HT1080 (cell line): ENCODE results near the gene HIP1. TPM values are rescaled to one million over a fixed set of nuclear protein-coding genes. Genes with fewer than 3 reads are reported as not detected.
"Not testable (repeated sequence)": the region's sequence is repeated elsewhere in the genome, so short reads cannot be mapped to it uniquely, and the experiment has no call there.

ENCODE experiments used
- DNase-seq: peaks from one replicate; pipeline ENCODE4 v3.0.0-alpha.2; 2015; ENCODE audit warnings: low read depth
- total RNA-seq: library from RNA; depleted of rRNA; stranded (reverse); fragments of >200 nt; shearing (Covaris generic); gene quantifications from 2 replicates; pipeline ENCODE4 v1.2.3, GENCODE V29; 2014

The HIP1 gene
- total RNA-seq, 1 experiment from 2014 or later, result 4.6 TPM

DNA sequence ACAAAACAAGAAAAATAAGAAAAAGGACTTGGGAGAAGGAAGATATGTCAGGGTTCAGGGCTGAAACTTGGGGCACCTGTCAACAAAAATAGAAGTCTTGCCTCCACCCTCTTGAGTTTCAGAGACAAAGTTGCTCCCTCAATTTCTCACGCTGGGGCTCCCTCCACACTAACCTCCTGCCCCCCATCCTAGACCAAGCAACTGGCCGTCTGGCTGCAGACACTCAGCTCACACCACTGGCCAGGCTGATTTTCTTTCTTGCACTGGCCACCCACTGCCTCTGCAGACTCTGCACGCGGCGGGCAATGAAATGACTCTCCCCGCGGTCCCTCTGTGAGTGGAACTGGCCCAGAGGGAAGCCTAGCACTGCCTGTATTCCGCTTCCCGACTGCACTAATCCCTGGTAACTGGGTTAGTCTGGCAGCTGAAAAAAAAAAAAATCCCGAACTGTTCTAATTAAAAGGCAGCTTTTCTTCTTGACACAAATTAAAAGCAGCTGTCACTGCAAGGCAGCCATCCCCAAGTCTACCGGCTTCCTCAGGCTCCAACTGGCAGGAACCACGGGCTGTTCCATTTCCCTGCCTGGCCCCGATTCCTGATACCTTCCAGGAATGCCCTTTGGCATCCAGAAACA lies 163.1 kb downstream of the HIP1 start:
- no peak for DNase-seq

- no peak for DNase-seq
Measured at GRCh38 chr7:75573477-75574019, 165.2 kb downstream of the HIP1 start.

GRCh38 chr7:75572814-75573213 lies 165.9 kb downstream of the HIP1 start:
- DNase-seq, result no peak

DNA sequence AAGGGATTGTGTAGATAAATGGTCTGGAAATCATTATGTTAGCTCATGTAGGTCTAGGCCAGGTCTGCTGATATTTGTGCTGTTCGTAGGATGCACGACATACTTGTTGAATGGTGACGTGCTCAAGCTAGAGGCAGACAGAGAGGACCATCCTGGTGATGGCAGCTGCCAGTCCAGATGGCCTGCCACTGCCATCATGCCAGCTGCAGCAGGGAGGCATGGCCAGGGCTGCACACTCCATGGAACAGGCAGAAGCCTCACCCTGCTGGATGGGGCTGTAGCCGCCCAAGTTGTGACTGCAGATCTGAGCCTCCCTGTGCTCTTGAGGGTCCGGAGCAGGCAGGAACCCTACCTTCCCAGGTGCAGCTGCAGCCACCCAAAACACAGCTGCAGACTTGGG lies 166.3 kb downstream of the HIP1 start:
- DNase-seq, result no peak

GRCh38 chr7:75571209-75571608 lies 167.5 kb downstream of the HIP1 start:
- DNase-seq, result no peak

GRCh38 chr7:75569629-75570282 lies 169.0 kb downstream of the HIP1 start:
- DNase-seq, result not testable (repeated sequence)

GRCh38 chr7:75567948-75568595 lies 170.7 kb downstream of the HIP1 start:
- DNase-seq, result no peak

- DNase-seq, result peak; percentile 93
Measured at GRCh38 chr7:75565132-75565837, 173.5 kb downstream of the HIP1 start.

DNA sequence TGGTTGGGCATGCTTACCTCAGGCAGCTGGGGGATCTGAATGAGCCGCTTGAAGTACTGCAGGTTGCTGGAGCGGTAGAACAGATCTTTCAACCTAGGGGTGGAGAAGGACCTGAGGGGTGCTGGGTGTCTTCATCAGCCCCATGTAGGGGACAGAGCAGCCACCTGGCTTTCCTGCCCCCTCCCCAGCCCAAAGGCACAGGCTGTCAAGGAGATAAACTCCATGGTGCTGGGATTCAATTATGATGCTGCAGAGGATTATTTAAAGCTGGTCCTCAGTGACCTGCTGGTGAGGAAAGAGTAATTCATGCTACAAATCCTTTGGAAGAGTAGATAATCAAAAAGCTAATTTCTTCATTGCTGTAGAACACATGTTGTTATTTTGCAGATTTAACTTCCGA lies 175.6 kb downstream of the HIP1 start:
- no peak for DNase-seq

DNA sequence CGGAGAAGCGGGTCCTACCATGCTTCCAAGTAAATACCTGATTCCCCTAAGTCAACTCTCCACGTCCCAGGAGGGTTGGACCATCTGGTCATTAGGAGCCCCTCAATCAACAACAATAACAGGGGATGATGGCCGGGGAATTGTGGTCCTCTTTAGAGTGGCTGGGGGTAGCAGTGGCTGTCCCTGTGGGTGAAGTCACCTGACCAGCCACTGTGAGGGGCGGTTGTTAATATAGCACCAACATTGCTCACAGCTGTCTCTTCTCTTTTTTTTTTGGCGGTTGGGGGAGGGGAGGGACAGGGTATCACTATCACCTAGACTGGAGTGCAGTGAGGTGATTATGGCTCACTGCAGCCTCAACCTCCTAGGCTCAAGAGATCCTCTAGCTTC lies 178.8 kb downstream of the HIP1 start:
- DNase-seq, result no peak

- DNase-seq, result no peak
Measured at GRCh38 chr7:75559355-75559975, 179.3 kb downstream of the HIP1 start.

DNA sequence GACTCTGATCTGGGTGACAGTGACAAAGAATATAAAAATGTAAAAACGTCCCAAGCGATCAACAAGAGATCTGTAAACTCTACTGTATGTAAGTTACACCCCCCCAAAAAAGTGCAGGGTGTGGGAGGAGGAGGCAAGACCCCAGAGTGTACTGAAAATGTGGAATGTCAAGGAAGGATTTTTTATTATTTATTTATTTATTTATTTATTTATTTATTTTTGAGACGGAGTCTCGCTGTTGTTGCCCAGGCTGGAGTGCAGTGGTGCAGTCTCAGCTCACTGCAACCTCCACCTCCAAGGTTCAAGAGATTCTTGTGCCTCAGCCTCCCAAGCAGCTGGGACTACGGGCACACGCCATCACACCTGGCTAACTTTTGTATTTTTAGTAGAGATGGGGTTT lies 181.9 kb downstream of the HIP1 start:
- DNase-seq, result not testable (repeated sequence)

DNA sequence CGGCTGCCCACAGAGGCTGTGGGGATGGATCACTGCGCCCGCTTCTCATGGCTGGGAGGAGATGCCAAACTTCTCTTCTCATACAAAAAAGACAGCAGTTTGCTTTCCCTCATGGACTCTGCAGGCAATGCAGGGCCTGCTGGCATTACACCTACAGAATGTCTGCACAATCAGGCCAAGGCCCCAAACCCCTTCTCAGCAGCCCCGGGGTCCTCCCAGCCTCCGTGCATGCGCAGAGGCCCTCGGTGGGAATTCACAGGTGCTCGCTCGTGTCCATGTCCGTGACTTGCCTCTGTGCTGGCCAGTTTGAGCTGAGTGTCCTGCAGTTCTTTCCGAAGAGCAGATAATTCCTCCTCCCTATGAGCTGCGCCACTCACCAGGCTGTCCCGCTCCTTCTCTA lies 183.0 kb downstream of the HIP1 start:
- DNase-seq, result no peak

DNA sequence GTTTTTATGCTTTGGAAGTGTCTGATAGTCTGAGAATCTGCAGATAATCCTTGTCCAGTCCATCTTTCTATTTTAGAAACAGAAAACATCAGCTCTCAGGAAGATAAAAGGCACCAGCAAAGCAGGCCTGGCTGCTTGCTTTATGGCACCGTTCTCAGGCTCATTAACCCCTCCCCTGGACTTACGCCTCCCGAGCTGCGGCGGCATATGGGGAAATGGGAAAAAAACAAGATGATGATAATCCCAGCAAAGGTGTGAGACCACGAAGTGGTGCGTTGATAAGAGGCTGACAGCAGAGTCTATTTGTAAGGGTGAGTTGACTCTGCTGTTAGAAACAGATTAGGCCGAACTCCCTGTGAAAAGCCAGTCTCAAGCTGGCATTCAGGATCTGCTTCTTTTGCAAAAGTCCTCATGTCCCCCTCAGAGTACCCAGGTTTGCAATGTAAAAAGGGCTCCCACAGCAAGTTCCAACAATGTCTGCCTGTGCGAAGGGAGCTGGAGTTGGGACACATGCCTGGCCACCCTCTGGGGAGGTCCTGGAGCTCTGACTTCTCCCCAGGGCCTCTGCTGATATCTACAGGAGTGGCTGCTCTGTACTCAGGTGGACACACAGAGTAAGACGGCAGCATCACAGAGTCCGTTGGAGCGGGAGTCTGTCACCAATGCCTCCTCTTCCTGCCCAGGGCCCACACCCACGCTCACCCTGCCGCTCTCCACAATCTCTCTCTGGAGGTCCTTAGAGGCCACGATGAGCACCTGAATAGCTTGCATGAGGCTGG lies 192.3 kb downstream of the HIP1 start:
- DNase-seq, result no peak

- no peak for DNase-seq
Measured at GRCh38 chr7:75537731-75538130, 201.0 kb downstream of the HIP1 start.

DNA sequence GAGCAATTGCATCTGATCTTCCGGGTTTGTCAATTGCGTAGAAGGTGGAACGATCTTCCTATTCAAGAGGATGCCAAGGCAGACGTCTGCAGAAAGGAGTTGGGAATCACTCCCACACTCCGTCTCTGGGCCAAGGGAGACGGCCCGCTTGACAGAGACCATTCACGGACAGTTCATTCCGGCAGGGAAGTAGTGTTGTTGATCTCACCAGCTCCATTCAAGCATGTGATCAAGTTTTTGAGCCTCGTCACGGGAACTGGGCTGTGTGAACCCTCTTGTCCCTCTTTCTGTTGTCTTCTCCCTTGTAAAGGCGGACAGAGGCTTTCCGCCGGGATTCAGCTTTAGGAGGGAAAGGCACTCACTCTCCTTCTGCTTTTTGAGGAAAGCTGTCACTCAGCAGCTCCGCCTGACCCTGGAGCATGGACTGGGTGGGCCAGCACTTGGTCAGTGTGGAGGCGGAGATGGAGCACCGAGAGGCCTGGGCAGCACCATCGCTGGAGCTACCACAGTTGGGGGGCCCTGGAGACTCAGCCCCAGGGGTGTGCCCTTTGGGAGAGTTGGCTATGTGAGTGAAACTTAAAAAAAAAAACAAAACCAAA lies 201.7 kb downstream of the HIP1 start:
- DNase-seq, result no peak

GRCh38 chr7:75536491-75536890 lies 202.2 kb downstream of the HIP1 start:
- DNase-seq, result no peak

GRCh38 chr7:75534727-75535307 lies 203.9 kb downstream of the HIP1 start:
- DNase-seq, result peak; percentile 73

GRCh38 chr7:75533926-75534325 lies 204.8 kb downstream of the HIP1 start:
- no peak for DNase-seq

GRCh38 chr7:75532639-75533038 lies 206.1 kb downstream of the HIP1 start:
- DNase-seq, result no peak
